ENCODE results near the gene SLC2A5.

GRCh38 chr1:9118186-9118585 is 48.8 kb upstream of the SLC2A5 start:
- TF ChIP-seq CTCF (IDR thresholded peaks at IDR 0.05 in 8 of 11, conservative IDR thresholded peaks at IDR 0.05 in 3 of 11): no peak
- TF ChIP-seq POLR2A (IDR thresholded peaks at IDR 0.05): no peak
- TF ChIP-seq POLR2AphosphoS5 (IDR thresholded peaks at IDR 0.05): no peak

All from spleen (tissue), 7 donors.